CD14-positive monocyte (primary cell): ENCODE measurements around the gene OPALIN. TPM values are rescaled to one million over a fixed set of nuclear protein-coding genes. Genes with fewer than 3 reads are reported as not detected.

ENCODE experiments used
- DNase-seq, 3 donors: peaks; one replicate each; pipeline ENCODE4 v3.0.0-alpha.2; 2011 to 2022
- H2AFZ ChIP-seq: 2 replicates; pipeline ENCODE4 v1.6.0; 2012; ENCODE audit warnings: mild to moderate bottlenecking, low read depth, low read length, inconsistent platforms; ENCODE audit not compliant: insufficient read depth, poor library complexity, severe bottlenecking
- H3K27ac ChIP-seq, 2 donors: 1 replicate in 1 of 2; 2 replicates in 1 of 2; pipeline ENCODE4 v1.5.1; 2012 to 2013; ENCODE audit warnings: low read length in 2 of 2, control low read depth in 1 of 2, inconsistent platforms in 1 of 2, low read depth in 1 of 2, mild to moderate bottlenecking in 1 of 2
- H3K27me3 ChIP-seq, 2 donors: one replicate each; pipeline versions ENCODE4 v1.6.0 to v1.6.1; 2011 to 2013; ENCODE audit warnings: low read length in 2 of 2; ENCODE audit not compliant: control insufficient read depth in 2 of 2, insufficient read depth in 2 of 2
- H3K36me3 ChIP-seq, 2 donors: replicated peaks in 1 of 2; 1 replicate in 1 of 2; 2 replicates in 1 of 2; pipeline versions ENCODE4 v1.5.1 to v1.6.1; 2012 to 2013; ENCODE audit warnings: low read length in 2 of 2, control low read depth in 1 of 2, inconsistent platforms in 1 of 2, mild to moderate bottlenecking in 1 of 2; ENCODE audit not compliant: insufficient read depth in 2 of 2, control insufficient read depth in 1 of 2
- H3K4me1 ChIP-seq, 2 donors: 1 replicate in 1 of 2; 2 replicates in 1 of 2; pipeline versions ENCODE4 v1.5.1 to v1.6.1; 2012 to 2013; ENCODE audit warnings: low read length in 2 of 2, control low read depth in 1 of 2, inconsistent platforms in 1 of 2, mild to moderate bottlenecking in 1 of 2, moderate library complexity in 1 of 2; ENCODE audit not compliant: insufficient read depth in 2 of 2, control insufficient read depth in 1 of 2
- H3K4me2 ChIP-seq: replicated peaks from 2 replicates; pipeline ENCODE3; 2012; ENCODE audit warnings: low read length, moderate library complexity, mild to moderate bottlenecking; ENCODE audit not compliant: poor library complexity, severe bottlenecking; ENCODE audit errors: extremely low read depth
- H3K4me3 ChIP-seq, 3 experiments: fragments of 200-600 bp in 1 of 3; sonication (generic) in 1 of 3; replicated peaks in 1 of 3; 1 replicate in 2 of 3; 2 replicates in 1 of 3; pipeline ENCODE4 v1.5.1; 2011 to 2013; ENCODE audit warnings: low read length in 3 of 3, mild to moderate bottlenecking in 3 of 3, control low read depth in 2 of 3, low read depth in 2 of 3, inconsistent platforms in 1 of 3, moderate library complexity in 1 of 3
- H3K79me2 ChIP-seq: 2 replicates; pipeline ENCODE4 v1.6.0; 2012; ENCODE audit warnings: mild to moderate bottlenecking, control low read depth, inconsistent platforms, low read length, moderate library complexity; ENCODE audit not compliant: insufficient read depth
- H3K9ac ChIP-seq: 2 replicates; pipeline ENCODE4 v1.6.0; 2017; ENCODE audit warnings: low read length, mild to moderate bottlenecking; ENCODE audit not compliant: insufficient read depth, poor library complexity, severe bottlenecking
- H3K9me3 ChIP-seq, 2 donors: replicated peaks in 1 of 2; 1 replicate in 1 of 2; 2 replicates in 1 of 2; pipeline versions ENCODE4 v1.5.1 to v1.6.1; 2012 to 2013; ENCODE audit warnings: low read length in 2 of 2, control low read depth in 1 of 2; ENCODE audit not compliant: control insufficient read depth in 1 of 2, insufficient read depth in 1 of 2
- H4K20me1 ChIP-seq: 2 replicates; pipeline ENCODE4 v1.6.0; 2012; ENCODE audit warnings: mild to moderate bottlenecking, low read length, control low read depth, moderate library complexity; ENCODE audit not compliant: insufficient read depth
- H3K27ac Mint-ChIP-seq, 7 donors: one replicate each; pipeline ENCODE4 v1.8.0; 2020; ENCODE audit warnings: mild to moderate bottlenecking in 7 of 7, mixed read lengths in 7 of 7, moderate library complexity in 6 of 7, inconsistent platforms in 2 of 7
- H3K27me3 Mint-ChIP-seq, 3 donors: one replicate each; pipeline ENCODE4 v1.8.0; 2021 to 2022; ENCODE audit warnings: low read depth in 3 of 3, mild to moderate bottlenecking in 3 of 3, mixed read lengths in 3 of 3, moderate library complexity in 3 of 3, inconsistent platforms in 1 of 3
- H3K36me3 Mint-ChIP-seq, 2 donors: one replicate each; pipeline ENCODE4 v1.8.0; 2020; ENCODE audit warnings: mixed read lengths in 2 of 2, inconsistent platforms in 1 of 2, mild to moderate bottlenecking in 1 of 2
- H3K4me1 Mint-ChIP-seq: one replicate; pipeline ENCODE4 v1.8.0; 2020; ENCODE audit warnings: mild to moderate bottlenecking, mixed read lengths
- H3K4me3 Mint-ChIP-seq, 2 donors: one replicate each; pipeline ENCODE4 v1.8.0; 2020; ENCODE audit warnings: mild to moderate bottlenecking in 2 of 2, mixed read lengths in 2 of 2, moderate library complexity in 1 of 2
- H3K9me3 Mint-ChIP-seq, 7 donors: one replicate each; pipeline ENCODE4 v1.8.0; 2020 to 2022; ENCODE audit warnings: mixed read lengths in 7 of 7, mild to moderate bottlenecking in 6 of 7, moderate library complexity in 6 of 7, inconsistent platforms in 2 of 7
- WGBS: methylation state at CpG from one replicate; pipeline ENCODE4 v1.1.5; 2013; ENCODE audit warnings: missing lambda C conversion rate; ENCODE audit not compliant: insufficient coverage; 5-methylcytosine and 5-hydroxymethylcytosine counted together
- intact Hi-C, 2 donors: fragments of 100-400 bp; cut with micrococcal nuclease; formaldehyde crosslinking; loops; one replicate each; pipeline versions ENCODE4 v1.15.0 to v1.15.1; 2023
- polyA plus RNA-seq, 3 donors: library from polyadenylated mRNA; depleted of rRNA in 1 of 3; unstranded in 2 of 3; stranded (reverse) in 1 of 3; fragments of 300-500 nt in 2 of 3; fragments of >200 nt in 1 of 3; fragmentation: Illumina TruSeq in 2 of 3; gene quantifications; 1 replicate in 2 of 3; 2 replicates in 1 of 3; pipeline ENCODE4 v1.2.3, GENCODE V29; 2012 to 2021
- TF ChIP-seq, protein P1 (sequence below): fragments of 200-600 bp; IDR thresholded peaks from one replicate; pipeline ENCODE4 v1.8.0; 2022; ENCODE audit warnings: antibody characterized with exemption, mild to moderate bottlenecking

Gene OPALIN
- polyA plus RNA-seq, 3 donors: not detected

- no peaks in the 10 kb centered on the region for H3K27me3 ChIP-seq
- no peaks in the 10 kb centered on the region for H3K79me2 ChIP-seq
- H3K4me3 Mint-ChIP-seq: no peak within 1 kb of the TSS
- H3K4me1 Mint-ChIP-seq: peaks cover 42% of the 10 kb centered on the region
- no peak for DNase-seq
- no peaks in the 10 kb centered on the region for H3K36me3 ChIP-seq
- H3K27ac ChIP-seq: no peak within 1 kb of the TSS
- no peaks in the 10 kb centered on the region for H3K9me3 ChIP-seq
- no peak within 1 kb of the TSS for H3K9ac ChIP-seq
- intact Hi-C loops: no loop called here
- H3K27ac Mint-ChIP-seq: no peak within 1 kb of the TSS
- no peak within 1 kb of the TSS for H3K4me2 ChIP-seq
- TF ChIP-seq, protein P1, sequence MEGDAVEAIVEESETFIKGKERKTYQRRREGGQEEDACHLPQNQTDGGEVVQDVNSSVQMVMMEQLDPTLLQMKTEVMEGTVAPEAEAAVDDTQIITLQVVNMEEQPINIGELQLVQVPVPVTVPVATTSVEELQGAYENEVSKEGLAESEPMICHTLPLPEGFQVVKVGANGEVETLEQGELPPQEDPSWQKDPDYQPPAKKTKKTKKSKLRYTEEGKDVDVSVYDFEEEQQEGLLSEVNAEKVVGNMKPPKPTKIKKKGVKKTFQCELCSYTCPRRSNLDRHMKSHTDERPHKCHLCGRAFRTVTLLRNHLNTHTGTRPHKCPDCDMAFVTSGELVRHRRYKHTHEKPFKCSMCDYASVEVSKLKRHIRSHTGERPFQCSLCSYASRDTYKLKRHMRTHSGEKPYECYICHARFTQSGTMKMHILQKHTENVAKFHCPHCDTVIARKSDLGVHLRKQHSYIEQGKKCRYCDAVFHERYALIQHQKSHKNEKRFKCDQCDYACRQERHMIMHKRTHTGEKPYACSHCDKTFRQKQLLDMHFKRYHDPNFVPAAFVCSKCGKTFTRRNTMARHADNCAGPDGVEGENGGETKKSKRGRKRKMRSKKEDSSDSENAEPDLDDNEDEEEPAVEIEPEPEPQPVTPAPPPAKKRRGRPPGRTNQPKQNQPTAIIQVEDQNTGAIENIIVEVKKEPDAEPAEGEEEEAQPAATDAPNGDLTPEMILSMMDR: no peak
- H4K20me1 ChIP-seq: no peaks in the 10 kb centered on the region
- H3K4me1 ChIP-seq: peaks cover 23 to 29% of the 10 kb centered on the region in 2 donors
- H3K27me3 Mint-ChIP-seq: peaks cover 0 to 1% (median 0%) of the 10 kb centered on the region in 3 donors
- H3K4me3 ChIP-seq: no peak within 1 kb of the TSS
- no peaks in the 10 kb centered on the region for H3K36me3 Mint-ChIP-seq
- no peak within 1 kb of the TSS for H2AFZ ChIP-seq
- WGBS: 87% methylated on average over 6 of the region's 8 CpGs
- H3K9me3 Mint-ChIP-seq: no peaks in the 10 kb centered on the region
Measured at GRCh38 chr10:96304230-96304629, 54.6 kb downstream of the OPALIN start, which contains the start of gene DNTT. Gene DNTT (plus strand): TSS chr10:96304434. CDS start chr10:96304498, 64 bp downstream.

GRCh38 chr10:96301616-96302015 lies 57.2 kb downstream of the OPALIN start:
- no peak overlapping the region for H3K4me3 ChIP-seq
- H3K9me3 ChIP-seq: no peaks in the 10 kb centered on the region
- Mint-ChIP-seq H3K9me3 (no peaks in the 10 kb centered on the region), H3K27me3 (peaks cover 0 to 2% (median 1%) of the 10 kb centered on the region in 3 donors), H3K27ac (no peak overlapping the region), H3K4me3 (no peak overlapping the region), H3K4me1 (peaks cover 28% of the 10 kb centered on the region), H3K36me3 (no peaks in the 10 kb centered on the region)
- 100% methylated on average over 1 of the region's 1 CpG for WGBS
- H3K79me2 ChIP-seq: no peaks in the 10 kb centered on the region
- peaks cover 12 to 22% of the 10 kb centered on the region in 2 donors for H3K4me1 ChIP-seq
- H3K27ac ChIP-seq: no peak overlapping the region
- DNase-seq: no peak
- no peak overlapping the region for H3K9ac ChIP-seq
- H4K20me1 ChIP-seq: no peaks in the 10 kb centered on the region
- H3K36me3 ChIP-seq: no peaks in the 10 kb centered on the region
- H3K4me2 ChIP-seq: no peak overlapping the region
- no peaks in the 10 kb centered on the region for H3K27me3 ChIP-seq
- intact Hi-C loops: no loop called here
- TF ChIP-seq, protein P1: no peak
- H2AFZ ChIP-seq: no peak overlapping the region
